Stimulated activated CD8-positive, alpha-beta memory T cell treated with anti-CD3 and anti-CD28 coated beads, Interleukin-2, amount 100 ng/mL, for 1 hour (primary cell): ENCODE measurements around the gene SDK2.

Source experiments
- DNase-seq, 2 donors: peaks; one replicate each; pipeline ENCODE4 v3.0.0-alpha.2; 2020; ENCODE audit warnings: low read depth in 2 of 2

Gene SDK2

GRCh38 chr17:73390221-73390620 is 254.0 kb downstream of the SDK2 start:
- DNase-seq: no peak

DNA sequence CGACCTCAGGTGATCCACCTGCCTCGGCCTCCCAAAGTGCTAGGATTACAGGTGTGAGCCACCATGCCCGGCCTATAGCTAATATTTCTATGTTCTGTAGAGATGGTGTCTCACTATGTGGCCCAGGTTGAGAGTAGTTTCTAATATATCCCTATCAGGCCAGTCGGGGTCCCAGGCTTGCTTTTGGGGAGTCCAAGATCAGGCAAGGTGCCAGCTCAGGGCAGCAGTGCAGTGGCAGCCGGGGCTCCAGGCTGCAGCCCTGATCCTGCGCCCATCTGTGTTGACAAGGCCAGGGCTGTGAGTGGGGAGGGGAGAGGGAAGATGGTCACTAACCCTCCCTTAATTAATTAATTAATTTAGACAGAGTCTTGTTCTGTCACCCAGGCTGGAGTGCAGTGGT is 254.8 kb downstream of the SDK2 start:
- DNase-seq: no peak

- no peak for DNase-seq
Measured at GRCh38 chr17:73388578-73388905, 255.7 kb downstream of the SDK2 start.

DNA sequence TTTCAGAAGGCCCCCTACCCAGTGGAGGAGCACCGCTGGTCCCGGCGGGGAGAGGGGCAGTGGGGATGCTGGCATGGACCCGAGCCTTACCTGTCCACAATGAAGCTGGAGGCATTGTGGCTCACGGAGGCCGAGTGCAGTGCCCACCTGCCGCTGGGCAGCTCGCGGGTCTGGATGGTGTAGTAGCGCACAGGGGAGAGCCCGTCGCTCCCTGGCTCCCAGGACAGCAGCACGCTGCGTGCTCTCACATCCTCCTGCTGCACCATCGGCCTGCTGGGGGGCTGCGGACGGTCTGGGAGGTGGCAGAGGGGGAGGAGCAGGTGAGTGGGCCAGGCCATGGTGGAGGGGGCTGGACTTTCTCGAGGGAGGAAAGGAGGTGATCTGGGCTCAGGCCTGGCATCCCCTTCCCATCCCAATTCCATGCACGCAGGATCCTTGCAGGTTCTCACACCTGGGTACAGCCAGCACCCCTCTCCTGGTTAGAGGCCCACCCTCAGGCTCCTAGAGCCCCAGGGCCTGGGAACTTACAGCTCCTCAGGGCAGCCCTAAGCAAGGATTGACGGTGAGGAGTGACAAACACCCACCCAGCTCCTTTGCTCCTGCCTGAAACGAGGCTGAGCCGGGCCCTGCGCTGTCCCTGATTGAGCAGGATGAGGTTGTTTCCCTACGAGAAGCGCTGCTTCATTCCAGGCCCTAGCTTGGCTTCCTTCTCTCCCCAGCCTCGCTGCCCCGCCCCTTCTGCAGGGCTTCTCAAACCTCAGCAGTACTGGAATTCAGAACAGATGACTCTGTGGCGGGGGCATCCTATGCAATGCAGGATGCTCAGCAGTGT is 256.3 kb downstream of the SDK2 start:
- DNase-seq: no peak

GRCh38 chr17:73386561-73386960 is 257.7 kb downstream of the SDK2 start:
- no peak for DNase-seq

DNA sequence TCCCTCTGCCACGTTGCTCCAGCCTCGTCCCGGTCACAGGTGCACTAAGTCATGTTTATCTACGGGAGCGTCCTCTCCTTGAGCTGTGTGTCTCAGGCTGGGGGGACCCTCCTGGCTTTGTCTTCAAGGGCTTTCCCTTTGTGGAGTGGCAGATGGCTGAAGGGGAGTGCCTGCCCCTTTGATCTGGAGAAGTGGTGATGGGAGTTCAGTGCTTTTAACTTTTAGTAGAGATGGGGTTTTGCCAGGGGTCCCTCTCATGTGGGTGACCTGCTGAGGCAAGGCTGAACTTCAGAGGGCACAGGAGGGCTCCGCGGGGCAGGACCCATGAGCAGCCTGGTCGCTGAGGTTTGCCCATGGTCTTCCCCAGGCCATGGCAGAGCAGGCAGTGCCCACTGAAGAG is 259.3 kb downstream of the SDK2 start:
- DNase-seq: no peak

DNA sequence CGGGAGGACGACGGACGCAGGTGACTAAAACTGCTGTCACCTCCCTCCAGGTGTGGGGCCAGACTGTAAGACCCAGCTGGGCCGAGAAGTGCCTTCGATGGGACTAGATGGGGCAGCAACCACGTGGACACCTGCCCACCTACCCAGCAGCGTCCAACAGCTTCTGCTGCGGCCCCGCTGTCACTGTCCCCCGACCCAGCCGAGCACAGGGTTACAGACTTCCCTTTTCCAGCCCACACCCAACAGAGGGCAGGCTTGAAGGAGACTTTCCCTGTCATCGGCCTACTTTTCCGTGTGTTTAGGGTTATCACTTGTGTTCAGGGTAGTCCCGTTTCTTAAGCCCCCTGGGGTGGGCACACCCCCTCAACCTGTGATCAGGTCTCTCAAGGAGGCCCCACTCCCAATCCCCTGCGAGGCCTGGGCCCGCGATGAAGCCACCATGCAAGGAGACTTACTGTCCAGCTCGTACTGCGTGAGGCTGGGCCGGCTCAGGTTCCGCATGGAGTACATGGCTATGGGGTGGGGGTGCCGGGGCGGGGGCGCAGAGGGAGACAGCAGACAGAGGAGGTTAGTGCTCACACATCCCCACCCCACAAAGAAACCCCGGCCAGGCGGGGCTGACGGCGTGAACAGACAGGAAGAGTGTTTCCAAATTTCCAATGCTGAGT is 263.7 kb downstream of the SDK2 start:
- no peak for DNase-seq

DNA sequence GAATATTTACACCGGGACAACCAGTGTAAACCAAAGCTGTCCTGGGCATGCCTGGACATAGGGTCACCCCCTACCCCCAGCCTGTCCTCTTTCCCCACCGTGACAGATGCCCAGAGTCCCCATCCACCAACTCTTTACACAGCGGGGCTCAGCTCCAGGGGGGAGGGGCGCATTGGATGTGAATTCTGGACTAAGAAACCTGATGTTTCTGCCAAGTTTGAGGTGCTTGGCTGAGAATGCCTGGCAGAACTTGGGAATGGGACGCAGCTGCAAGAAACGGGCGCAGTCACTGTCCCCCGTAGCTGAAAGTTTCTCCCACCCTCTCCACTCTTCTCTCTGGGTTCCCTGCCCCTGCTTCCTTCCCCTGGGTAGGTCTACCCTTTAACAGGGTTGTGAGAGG is 264.4 kb downstream of the SDK2 start:
- no peak for DNase-seq

GRCh38 chr17:73378974-73379470 is 265.2 kb downstream of the SDK2 start:
- no peak for DNase-seq

DNA sequence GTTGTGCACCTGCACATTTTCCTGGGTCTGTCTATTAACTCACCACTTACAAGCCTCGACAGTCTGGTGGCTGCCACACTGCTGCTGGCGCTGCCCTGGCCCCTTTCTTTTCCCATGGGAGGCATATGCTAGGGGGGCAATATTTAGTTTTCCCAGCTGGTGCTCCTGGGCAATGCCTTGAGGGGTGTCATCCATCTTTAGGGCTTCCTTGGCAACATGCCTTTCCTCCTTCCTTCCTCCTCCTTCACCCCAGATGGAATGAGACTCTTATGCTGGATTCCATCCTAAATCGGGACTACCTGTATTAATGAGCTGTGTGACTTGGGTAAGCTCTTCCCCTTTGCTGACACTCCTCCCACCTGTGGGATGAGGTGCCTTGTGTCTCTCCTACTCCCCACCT is 267.6 kb downstream of the SDK2 start:
- no peak for DNase-seq

DNA sequence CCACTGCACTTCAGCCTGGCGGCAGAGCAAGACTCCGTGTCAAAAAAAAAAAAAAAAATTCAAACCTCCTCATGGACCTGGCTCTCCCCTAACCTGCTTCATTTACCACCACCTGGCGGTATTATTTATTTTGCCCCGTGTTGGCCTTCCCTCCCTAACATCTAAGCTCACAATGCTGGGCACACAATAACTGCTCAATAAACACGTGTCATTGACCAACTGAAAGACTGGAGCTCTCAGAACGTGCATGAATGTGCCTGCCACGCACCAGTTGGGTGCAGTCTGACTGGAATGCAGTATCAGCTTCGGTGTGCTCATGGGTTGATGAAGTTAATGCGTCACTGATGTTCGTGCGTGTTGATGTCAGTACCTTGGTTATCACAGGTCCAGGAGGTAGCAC is 268.1 kb downstream of the SDK2 start:
- DNase-seq: no peak

DNA sequence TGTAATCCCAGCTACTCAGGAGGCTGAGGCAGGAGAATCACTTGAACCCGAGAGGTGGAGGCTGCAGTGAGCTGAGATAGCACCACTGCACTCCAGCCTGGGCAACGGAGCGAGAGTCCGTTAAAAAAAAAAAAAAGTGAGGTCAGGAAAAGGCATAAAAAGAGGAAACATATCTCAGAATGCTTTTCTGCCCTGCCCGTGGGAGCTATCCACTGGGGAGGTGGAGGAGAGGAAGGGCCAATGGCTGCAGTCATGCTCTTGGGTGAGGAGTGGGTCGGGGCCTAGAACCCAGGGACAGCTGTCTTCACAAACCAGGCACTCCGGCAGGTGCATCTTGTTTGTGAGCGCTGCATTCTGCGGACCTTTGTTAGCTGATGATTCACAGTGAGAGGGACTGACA is 272.4 kb downstream of the SDK2 start:
- DNase-seq: no peak

DNA sequence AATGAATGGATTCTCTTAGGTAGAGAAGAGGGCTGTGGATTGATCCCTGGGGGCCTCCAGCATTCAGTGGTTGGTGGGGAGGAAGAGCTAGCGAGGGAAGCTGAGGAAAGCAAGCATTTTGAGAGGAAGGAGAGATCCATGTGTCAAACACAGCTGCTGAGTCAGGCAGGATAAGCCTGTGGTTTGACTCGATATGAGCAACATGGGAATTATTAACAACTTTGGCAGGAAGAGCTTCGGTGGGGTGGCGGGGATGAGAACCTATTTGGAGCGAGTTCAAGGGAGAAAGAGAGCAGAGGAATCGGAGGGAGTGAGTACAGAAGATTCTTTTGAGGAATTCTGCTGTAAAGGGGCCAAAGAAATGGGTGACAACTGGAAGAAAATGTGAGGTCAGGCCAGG is 273.0 kb downstream of the SDK2 start:
- DNase-seq: no peak

- peak; percentile 55 to 57 for DNase-seq
Measured at GRCh38 chr17:73369817-73370490, 274.3 kb downstream of the SDK2 start.

- no peak for DNase-seq
Measured at GRCh38 chr17:73369111-73369521, 275.1 kb downstream of the SDK2 start.

GRCh38 chr17:73368085-73368631 is 276.1 kb downstream of the SDK2 start:
- no peak for DNase-seq

DNA sequence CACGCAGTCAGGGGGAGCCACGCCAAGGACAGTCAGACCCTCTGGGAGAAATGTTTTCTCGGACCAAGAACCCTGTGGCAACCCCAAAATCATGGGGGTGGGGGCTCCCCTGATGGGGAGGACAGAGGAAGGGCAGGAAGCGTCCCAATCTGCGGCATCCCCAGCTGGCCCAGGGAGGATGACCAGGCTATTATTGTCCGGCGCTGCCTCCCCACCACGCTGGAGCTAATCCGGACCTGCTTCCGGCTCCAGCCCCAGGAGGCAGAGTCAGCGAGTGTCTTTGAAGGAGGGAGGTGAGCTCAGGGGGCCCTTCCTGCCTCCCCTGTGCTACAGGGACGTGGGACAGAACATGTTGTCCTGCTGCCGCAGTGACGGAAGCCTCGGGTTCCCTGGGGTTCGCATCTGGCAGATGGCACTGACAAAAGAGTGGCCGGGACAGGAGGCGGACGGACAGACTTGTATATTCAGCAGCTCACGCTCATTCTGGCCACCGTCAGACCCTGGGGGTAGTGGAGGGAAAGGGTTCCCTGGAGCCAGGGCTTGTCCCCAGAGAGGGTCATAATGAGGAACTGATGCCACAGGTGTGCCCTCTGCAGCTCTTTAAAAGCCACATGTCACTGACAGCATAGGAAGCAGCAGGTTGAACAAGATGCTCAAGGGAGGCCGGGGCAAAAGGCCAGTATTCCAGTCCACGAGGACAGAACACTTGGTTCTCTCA is 278.2 kb downstream of the SDK2 start:
- DNase-seq: no peak

GRCh38 chr17:73365301-73365874 is 278.9 kb downstream of the SDK2 start:
- no peak for DNase-seq

DNA sequence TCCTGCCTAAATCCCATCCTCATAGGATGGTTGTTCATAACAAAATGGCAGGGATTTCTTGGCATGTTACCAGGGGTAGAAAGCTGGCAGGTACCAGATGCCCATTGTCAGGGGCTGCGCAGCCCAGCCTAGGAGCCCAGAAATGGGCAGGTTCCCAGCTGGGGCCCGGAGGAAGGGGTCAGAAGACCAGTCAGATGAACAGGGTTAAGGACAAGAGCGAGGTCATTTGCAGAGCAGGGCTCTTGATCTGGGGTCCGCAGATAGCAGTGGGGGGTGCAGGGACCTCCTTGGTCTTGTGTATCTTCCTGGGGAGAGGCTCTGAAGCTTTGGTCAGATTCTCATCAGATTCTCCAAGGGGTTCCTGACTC is 280.1 kb downstream of the SDK2 start:
- no peak for DNase-seq

DNA sequence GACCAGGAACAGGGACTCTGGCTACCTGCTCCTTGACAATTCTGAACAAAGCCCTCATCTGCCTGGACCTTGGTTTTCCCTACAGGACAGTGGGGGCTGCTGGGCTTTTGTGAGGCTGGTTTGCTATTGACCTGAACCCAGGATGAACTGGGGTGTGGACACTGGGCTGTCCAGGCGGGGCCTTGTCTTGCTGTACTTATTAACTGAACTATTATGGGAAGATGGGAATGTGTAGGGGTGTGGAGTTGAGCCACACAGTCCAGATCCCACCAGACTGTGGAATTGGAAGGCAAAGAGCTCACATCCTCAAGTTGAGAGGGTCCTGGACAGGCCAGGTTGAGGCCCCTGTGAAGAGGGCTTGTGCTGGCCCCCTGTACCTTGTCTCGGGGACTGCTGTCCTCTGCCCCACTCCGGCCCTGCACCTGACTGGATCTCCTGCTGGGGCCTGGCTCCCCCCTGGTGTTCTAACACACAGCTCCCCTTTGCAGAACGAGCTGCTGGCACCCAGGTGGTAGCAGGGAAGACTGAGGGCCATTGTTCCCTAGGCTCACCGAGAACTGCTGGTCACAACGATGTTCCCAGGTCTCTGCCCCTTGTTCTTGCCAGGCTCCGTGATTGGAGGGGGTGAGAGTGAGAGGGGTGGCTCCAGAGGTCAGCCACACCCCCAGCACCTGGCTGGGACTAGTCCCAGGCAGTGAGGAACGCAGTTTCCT is 280.6 kb downstream of the SDK2 start:
- DNase-seq: no peak

DNA sequence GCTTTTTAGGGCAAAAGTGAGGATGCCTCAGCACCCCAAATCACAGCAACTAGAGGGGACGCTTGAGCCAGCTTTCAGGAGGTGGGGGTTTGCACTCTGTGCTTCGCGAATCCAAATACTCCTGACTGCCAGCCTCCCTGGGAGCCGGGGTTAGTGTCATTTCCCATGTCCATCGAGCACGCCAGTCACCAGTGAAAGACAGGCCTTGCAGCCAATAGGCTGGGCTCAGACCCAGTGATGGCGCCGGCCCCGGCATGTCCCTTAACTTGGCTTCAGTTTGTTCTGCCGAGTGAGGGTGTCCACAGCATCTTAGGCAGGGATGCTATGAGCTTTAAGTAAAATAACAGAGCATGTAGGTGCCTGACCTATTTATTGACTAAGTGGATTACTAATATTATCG is 281.5 kb downstream of the SDK2 start:
- no peak for DNase-seq
